Measurements from ENCODE around the gene FOXC2. TPM values are rescaled to one million over a fixed set of nuclear protein-coding genes. Genes with fewer than 3 reads are reported as not detected.

FOXC2 gene
- total and polyA plus RNA-seq, 2 of the 13 experiments (the other 11 are each of a cell fraction or from before 2014, with no cell fraction given): not detected

- TF ChIP-seq ZNF362 (CRISPR knock-in tag; IDR thresholded peaks at IDR 0.05; ENCODE audit: borderline replicate concordance) (no peak), DRAP1 (CRISPR knock-in tag; IDR thresholded peaks at IDR 0.05) (peak; percentile 69), FUBP1 (CRISPR knock-in tag; IDR thresholded peaks at IDR 0.05; ENCODE audit: borderline replicate concordance) (peak; percentile 18; the same call in 1 of the 2 replicates), KDM2A (CRISPR knock-in tag; IDR thresholded peaks at IDR 0.05; ENCODE audit: borderline replicate concordance, low read depth) (peak; percentile 93), POLR2G (IDR thresholded peaks at IDR 0.05; ENCODE audit: low read depth, low read length) (peak; percentile 96), CAMTA2 (CRISPR knock-in tag; IDR thresholded peaks at IDR 0.05; ENCODE audit: borderline replicate concordance) (peak; percentile 87), SYNCRIP (IDR thresholded peaks at IDR 0.05; ENCODE audit: insufficient read depth, low read depth, low read length) (no peak), SNAI1 (CRISPR knock-in tag; IDR thresholded peaks at IDR 0.05; ENCODE audit: borderline replicate concordance) (no peak), CCAR2 (optimal IDR thresholded peaks at IDR 0.05; ENCODE audit: low read depth, low read length) (no peak), PREB (CRISPR knock-in tag; IDR thresholded peaks at IDR 0.05) (no peak), ZNF639 (CRISPR knock-in tag; conservative IDR thresholded peaks at IDR 0.05) (peak; percentile 92), AHR (CRISPR knock-in tag; IDR thresholded peaks at IDR 0.05) (no peak), KDM5B (CRISPR knock-in tag; IDR thresholded peaks at IDR 0.05; ENCODE audit: borderline replicate concordance) (peak; percentile 84), ZNF121 (CRISPR knock-in tag; IDR thresholded peaks at IDR 0.05) (peak; percentile 43; the same call in 1 of the 2 replicates), TARDBP (CRISPR knock-in tag; IDR thresholded peaks at IDR 0.05) (peak; percentile 65), ZNF296 (CRISPR knock-in tag; conservative IDR thresholded peaks at IDR 0.05) (no peak), HOMEZ (CRISPR knock-in tag; IDR thresholded peaks at IDR 0.05; ENCODE audit: low read depth) (no peak), FOXJ3 (CRISPR knock-in tag; IDR thresholded peaks at IDR 0.05; ENCODE audit: borderline replicate concordance) (no peak), NBN (conservative IDR thresholded peaks at IDR 0.05) (no peak), ZNF367 (CRISPR knock-in tag; IDR thresholded peaks at IDR 0.05; ENCODE audit: borderline replicate concordance) (peak; percentile 87; the same call in 1 of the 2 replicates), ZMYM3 (CRISPR knock-in tag; IDR thresholded peaks at IDR 0.05) (peak; percentile 100), KLF9 (CRISPR knock-in tag; IDR thresholded peaks at IDR 0.05; ENCODE audit: low read depth) (0 out of 2 replicates have a peak, but pooled peaks have one; percentile 19)
These were observed 11.5 kb upstream of the FOXC2 start, which contains the start of gene MTHFSD (continued) for GRCh38 chr16:86554917-86555703.
